Esophagus muscularis mucosa (tissue), 4 donors: ENCODE measurements around the gene MKKS. TPM values are rescaled to one million over a fixed set of nuclear protein-coding genes. Genes with fewer than 3 reads are reported as not detected.

ENCODE experiments used
- DNase-seq: peaks from one replicate; pipeline ENCODE4 v3.0.0-alpha.2; 2017; ENCODE audit errors: extremely low spot score
- H3K27ac ChIP-seq, 4 donors: fragments of 200-600 bp; sonication (generic); replicated peaks in 1 of 4; 1 replicate in 3 of 4; 2 replicates in 1 of 4; pipeline ENCODE4 v1.5.1; 2016 to 2019; ENCODE audit warnings: mild to moderate bottlenecking in 1 of 4
- H3K27me3 ChIP-seq, 4 donors: fragments of 200-600 bp; sonication (generic); one replicate each; pipeline versions ENCODE4 v1.5.1 to v1.6.0; 2016 to 2019
- H3K36me3 ChIP-seq, 4 donors: fragments of 200-600 bp; sonication (generic); one replicate each; pipeline ENCODE4 v1.5.1; 2016 to 2019
- H3K4me1 ChIP-seq, 4 donors: fragments of 200-600 bp; sonication (generic); one replicate each; pipeline ENCODE4 v1.5.1; 2016 to 2019
- H3K4me3 ChIP-seq, 4 donors: fragments of 200-600 bp; sonication (generic); 1 replicate in 2 of 4; 2 replicates in 2 of 4; pipeline ENCODE4 v1.5.1; 2016 to 2019; ENCODE audit warnings: mild to moderate bottlenecking in 4 of 4, moderate library complexity in 1 of 4
- H3K9me3 ChIP-seq, 4 donors: fragments of 200-600 bp; sonication (generic); 1 replicate in 3 of 4; 2 replicates in 1 of 4; pipeline ENCODE4 v1.5.1; 2016 to 2019
- EP300 ChIP-seq: sonication (generic); formaldehyde crosslinking; IDR thresholded peaks from one replicate; pipeline ENCODE4 v1.6.1; 2017; ENCODE audit warnings: antibody characterized with exemption
- POLR2A ChIP-seq: fragments of 450-650 bp; IDR thresholded peaks from one replicate; pipeline ENCODE4 v1.6.1; 2017; ENCODE audit warnings: antibody characterized with exemption, moderate library complexity, mild to moderate bottlenecking, low read depth
- POLR2AphosphoS5 ChIP-seq, 2 donors: sonication (generic); formaldehyde crosslinking; IDR thresholded peaks; one replicate each; pipeline ENCODE4 v1.6.1; 2017; ENCODE audit warnings: antibody characterized with exemption in 2 of 2
- WGBS: methylation state at CpG from one replicate; pipeline ENCODE4 v1.1.5; 2018; 5-methylcytosine and 5-hydroxymethylcytosine counted together
- intact Hi-C: fragments of 100-400 bp; cut with DNase I; formaldehyde crosslinking; loops from one replicate; pipeline ENCODE4 v1.15.1; 2023
- total RNA-seq, 4 donors: library from RNA; depleted of rRNA; stranded (reverse); fragments of >200 nt; gene quantifications; one replicate each; pipeline versions ENCODE4 v1.1.0 to v1.2.1, GENCODE V29; 2016
- TF ChIP-seq, protein P1 (sequence below), 3 experiments: fragments of 200-600 bp in 2 of 3; fragments of 450-650 bp in 1 of 3; sonication (generic) in 2 of 3; IDR thresholded peaks; one replicate each; pipeline ENCODE4 v1.5.1; 2017 to 2019; ENCODE audit warnings: antibody characterized with exemption in 3 of 3, mild to moderate bottlenecking in 2 of 3, moderate library complexity in 1 of 3

Gene MKKS
- total RNA-seq, 4 donors from 2014 or later, result 14.1 to 19.3 (median 16.7) TPM

DNA sequence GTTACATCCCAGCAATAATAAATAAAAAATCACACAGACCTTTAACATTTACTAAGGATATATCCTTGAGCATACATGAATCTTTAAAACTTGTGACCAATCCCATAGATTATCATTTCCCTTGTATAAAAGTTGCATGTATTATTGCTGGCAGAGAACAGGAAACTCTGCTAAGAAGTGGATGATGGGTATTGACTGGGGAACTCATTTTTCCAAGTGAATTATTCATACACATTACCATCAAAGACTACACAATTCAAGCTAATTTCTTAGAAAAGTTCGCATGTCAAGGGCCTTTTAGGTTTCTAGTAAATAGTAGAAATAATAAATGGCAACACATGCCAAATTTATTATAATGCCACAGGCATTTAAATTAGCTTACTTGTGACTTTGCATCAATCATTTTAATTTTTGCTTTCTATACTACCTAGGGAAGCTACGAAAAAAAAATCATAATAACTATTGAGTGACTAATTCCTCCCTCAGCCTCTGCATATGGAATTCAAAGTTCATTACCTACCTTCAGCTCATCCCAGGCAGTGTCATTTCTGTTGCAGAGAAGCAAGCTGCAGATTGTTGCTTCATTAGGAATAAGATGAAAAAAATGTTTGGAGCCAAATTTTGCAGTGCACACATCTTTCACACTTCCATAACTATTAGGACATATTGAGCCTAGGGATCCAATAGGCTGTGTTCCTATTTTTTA, 25.8 kb downstream of the MKKS start:
- H3K4me1 ChIP-seq, result no peaks in the 10 kb centered on the region
- DNase-seq, result no peak
- WGBS, result 85% methylated on average over 2 of the region's 2 CpGs
- intact Hi-C loops, result no loop called here
- no peaks in the 10 kb centered on the region for H3K27me3 ChIP-seq
- H3K9me3 ChIP-seq, result no peaks in the 10 kb centered on the region
- no peak overlapping the region for H3K4me3 ChIP-seq
- peaks cover 11 to 57% (median 34%) of the 10 kb centered on the region in 4 donors for H3K36me3 ChIP-seq
- H3K27ac ChIP-seq, result no peak overlapping the region
- TF ChIP-seq POLR2AphosphoS5 (IDR thresholded peaks at IDR 0.05) (no peak), EP300 (no peak), POLR2A (no peak)
- TF ChIP-seq, protein P1, sequence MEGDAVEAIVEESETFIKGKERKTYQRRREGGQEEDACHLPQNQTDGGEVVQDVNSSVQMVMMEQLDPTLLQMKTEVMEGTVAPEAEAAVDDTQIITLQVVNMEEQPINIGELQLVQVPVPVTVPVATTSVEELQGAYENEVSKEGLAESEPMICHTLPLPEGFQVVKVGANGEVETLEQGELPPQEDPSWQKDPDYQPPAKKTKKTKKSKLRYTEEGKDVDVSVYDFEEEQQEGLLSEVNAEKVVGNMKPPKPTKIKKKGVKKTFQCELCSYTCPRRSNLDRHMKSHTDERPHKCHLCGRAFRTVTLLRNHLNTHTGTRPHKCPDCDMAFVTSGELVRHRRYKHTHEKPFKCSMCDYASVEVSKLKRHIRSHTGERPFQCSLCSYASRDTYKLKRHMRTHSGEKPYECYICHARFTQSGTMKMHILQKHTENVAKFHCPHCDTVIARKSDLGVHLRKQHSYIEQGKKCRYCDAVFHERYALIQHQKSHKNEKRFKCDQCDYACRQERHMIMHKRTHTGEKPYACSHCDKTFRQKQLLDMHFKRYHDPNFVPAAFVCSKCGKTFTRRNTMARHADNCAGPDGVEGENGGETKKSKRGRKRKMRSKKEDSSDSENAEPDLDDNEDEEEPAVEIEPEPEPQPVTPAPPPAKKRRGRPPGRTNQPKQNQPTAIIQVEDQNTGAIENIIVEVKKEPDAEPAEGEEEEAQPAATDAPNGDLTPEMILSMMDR (IDR thresholded peaks at IDR 0.05), result no peak

DNA sequence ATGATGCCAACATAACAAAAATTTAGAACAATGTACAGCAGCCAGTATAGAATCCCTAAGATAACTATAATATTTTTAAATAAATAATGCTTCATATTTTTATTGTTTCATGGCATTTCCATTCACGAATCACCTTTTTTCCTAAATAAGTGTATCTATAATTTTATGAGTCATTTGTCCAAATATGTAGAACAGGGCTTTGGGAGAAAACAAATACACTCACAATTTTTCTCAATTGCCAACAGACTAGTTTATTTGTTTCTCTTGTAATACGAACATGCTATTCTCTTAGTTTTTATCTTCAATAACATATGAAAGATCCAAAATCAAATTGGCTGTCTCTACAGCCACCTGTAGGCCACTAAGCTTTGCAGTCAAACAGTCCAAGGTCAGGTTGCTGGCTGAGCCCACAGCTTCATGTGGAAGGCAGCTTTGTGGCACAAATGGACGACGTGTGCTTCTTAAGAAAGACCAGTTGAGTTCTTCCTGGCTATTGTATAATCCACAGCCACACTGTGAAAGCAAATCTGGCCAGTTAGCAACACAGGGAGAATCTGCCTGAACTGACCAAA, 29.0 kb downstream of the MKKS start:
- intact Hi-C loops, result no loop called here
- H3K27me3 ChIP-seq, result no peaks in the 10 kb centered on the region
- peaks cover 2 to 49% (median 23%) of the 10 kb centered on the region in 4 donors for H3K36me3 ChIP-seq
- no peak overlapping the region for H3K4me3 ChIP-seq
- 79% methylated on average over 4 of the region's 4 CpGs for WGBS
- no peak overlapping the region for H3K27ac ChIP-seq
- no peaks in the 10 kb centered on the region for H3K9me3 ChIP-seq
- TF ChIP-seq, protein P1 (IDR thresholded peaks at IDR 0.05), result no peak
- TF ChIP-seq EP300 (no peak), POLR2AphosphoS5 (IDR thresholded peaks at IDR 0.05) (no peak), POLR2A (no peak)
- H3K4me1 ChIP-seq, result no peaks in the 10 kb centered on the region
- DNase-seq, result no peak

DNA sequence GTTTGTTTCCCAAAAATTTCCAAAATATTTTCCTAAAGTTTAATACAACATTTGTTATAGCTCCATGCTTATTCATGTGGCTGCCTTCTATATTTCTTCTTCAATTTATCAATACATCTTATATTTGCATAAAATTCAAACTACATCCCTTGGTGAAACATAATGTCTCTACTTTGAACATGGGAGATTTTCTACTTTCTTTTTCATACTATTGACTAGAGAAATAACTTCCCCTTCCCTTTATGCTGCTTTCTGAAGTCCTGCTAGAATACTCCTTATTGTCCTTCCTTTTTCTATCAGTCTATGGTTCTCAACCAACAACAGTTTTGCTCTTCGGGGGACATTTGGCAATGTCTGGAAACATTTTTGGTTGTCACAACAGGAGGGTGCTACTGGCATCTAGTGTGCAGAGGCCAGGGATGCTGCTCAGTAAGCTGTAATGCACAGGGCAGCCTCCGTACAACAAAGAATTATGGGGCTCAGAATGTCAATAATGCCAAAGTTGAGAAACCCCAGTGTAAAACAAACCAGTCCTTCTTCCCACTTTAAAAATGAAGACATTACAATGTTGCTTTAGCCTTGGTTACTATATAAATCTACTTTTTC, 29.9 kb downstream of the MKKS start:
- H3K27ac ChIP-seq, result no peak overlapping the region
- H3K9me3 ChIP-seq, result no peaks in the 10 kb centered on the region
- intact Hi-C loops, result no loop called here
- 73% methylated on average over 2 of the region's 2 CpGs for WGBS
- H3K27me3 ChIP-seq, result no peaks in the 10 kb centered on the region
- H3K4me3 ChIP-seq, result no peak overlapping the region
- no peaks in the 10 kb centered on the region for H3K4me1 ChIP-seq
- no peak for DNase-seq
- TF ChIP-seq POLR2AphosphoS5 (IDR thresholded peaks at IDR 0.05) (no peak), EP300 (no peak), POLR2A (no peak)
- TF ChIP-seq, protein P1 (IDR thresholded peaks at IDR 0.05), result no peak
- peaks cover 2 to 49% (median 23%) of the 10 kb centered on the region in 4 donors for H3K36me3 ChIP-seq

DNA sequence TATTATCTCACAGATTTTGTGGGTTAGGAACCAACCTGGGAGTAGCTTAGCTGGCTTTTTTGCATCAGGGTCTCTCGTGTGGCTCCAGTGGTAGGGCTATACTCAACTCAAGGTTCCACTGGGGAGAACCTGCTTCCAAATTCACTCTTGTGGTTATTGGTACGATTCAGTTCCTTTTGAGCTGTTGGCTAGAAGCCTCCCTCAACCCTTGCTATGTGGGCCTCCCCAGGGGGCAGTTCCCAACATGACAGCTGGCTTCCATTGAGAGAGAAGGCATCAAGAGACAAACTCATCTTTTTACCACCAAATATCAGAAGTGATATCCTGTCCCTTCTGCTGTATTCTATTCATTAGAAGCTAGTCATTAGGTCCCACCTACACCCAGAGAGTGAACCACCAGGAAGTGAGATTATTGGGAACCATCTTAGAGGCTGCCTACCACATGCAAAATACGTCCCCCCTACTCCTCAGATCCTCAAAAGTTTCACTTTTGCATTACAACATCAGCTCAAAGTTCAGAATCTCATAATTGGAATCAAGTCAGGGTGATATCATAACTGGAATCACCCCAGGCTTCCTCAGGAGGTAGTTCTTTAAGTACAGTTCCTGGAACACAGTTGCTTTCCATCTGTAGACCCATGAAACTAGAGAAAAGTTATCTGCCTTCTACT, 30.9 kb downstream of the MKKS start:
- H3K27ac ChIP-seq, result no peak overlapping the region
- TF ChIP-seq POLR2AphosphoS5 (IDR thresholded peaks at IDR 0.05) (no peak), EP300 (no peak), POLR2A (no peak)
- TF ChIP-seq, protein P1 (IDR thresholded peaks at IDR 0.05), result no peak
- DNase-seq, result no peak
- peaks cover 2 to 44% (median 23%) of the 10 kb centered on the region in 4 donors for H3K36me3 ChIP-seq
- WGBS, result 85% methylated on average over 3 of the region's 3 CpGs
- H3K4me3 ChIP-seq, result no peak overlapping the region
- no peaks in the 10 kb centered on the region for H3K27me3 ChIP-seq
- no peaks in the 10 kb centered on the region for H3K9me3 ChIP-seq
- H3K4me1 ChIP-seq, result no peaks in the 10 kb centered on the region
- intact Hi-C loops, result no loop called here
